Activated naive CD4-positive, alpha-beta T cell treated with anti-CD3 and anti-CD28 coated beads for 36 hours (primary cell): ENCODE results near the gene STATH. TPM values are rescaled to one million over a fixed set of nuclear protein-coding genes. Genes with fewer than 3 reads are reported as not detected.

Experiments
- CTCF ChIA-PET: fragments of 350-600 bp; sonication (Branson Sonifier 250); formaldehyde crosslinking; loops from one replicate; lab custom pipeline; 2021; ENCODE audit warnings: antibody characterized with exemption; lab: Charles Lee
- DNase-seq: peaks from one replicate; pipeline ENCODE4 v3.0.0-alpha.2; 2020
- H3K27ac Mint-ChIP-seq: one replicate; pipeline ENCODE4 v1.8.0; 2021; ENCODE audit warnings: mild to moderate bottlenecking, mixed read lengths
- H3K27me3 Mint-ChIP-seq: one replicate; pipeline ENCODE4 v1.8.0; 2021; ENCODE audit warnings: low read depth, mixed read lengths
- H3K36me3 Mint-ChIP-seq: one replicate; pipeline ENCODE4 v1.8.0; 2021; ENCODE audit warnings: low read depth, mixed read lengths
- H3K4me1 Mint-ChIP-seq: one replicate; pipeline ENCODE4 v1.8.0; 2021; ENCODE audit warnings: low read depth, mixed read lengths
- H3K4me3 Mint-ChIP-seq: one replicate; pipeline ENCODE4 v1.8.0; 2021; ENCODE audit warnings: mild to moderate bottlenecking, moderate library complexity, mixed read lengths
- H3K9me3 Mint-ChIP-seq: one replicate; pipeline ENCODE4 v1.8.0; 2021; ENCODE audit warnings: mixed read lengths
- intact Hi-C: fragments of 100-400 bp; cut with micrococcal nuclease; formaldehyde crosslinking; loops from one replicate; pipeline ENCODE4 v1.15.1; 2023
- total RNA-seq, 2 experiments: library from RNA; stranded (reverse); gene quantifications; one replicate each; pipeline ENCODE4 v1.2.3, GENCODE V29; 2021

Gene STATH
- total RNA-seq, result not detected

GRCh38 chr4:69995526-69996016 is at the start of gene STATH:
Gene STATH (plus strand): TSS chr4:69995966. CDS start chr4:69998438, 2,472 bp downstream.
- DNase-seq, result no peak
- H3K27ac Mint-ChIP-seq, result no peak within 1 kb of the TSS
- CTCF ChIA-PET, result no interaction called here
- H3K4me1 Mint-ChIP-seq, result no peaks in the 10 kb centered on the region
- H3K36me3 Mint-ChIP-seq, result no peaks in the 10 kb centered on the region
- no peaks in the 10 kb centered on the region for H3K9me3 Mint-ChIP-seq
- intact Hi-C loops, result no loop called here
- H3K27me3 Mint-ChIP-seq, result peaks cover 2% of the 10 kb centered on the region
- H3K4me3 Mint-ChIP-seq, result no peak within 1 kb of the TSS

GRCh38 chr4:69951602-69952001 is 44.2 kb upstream of the STATH start:
- Mint-ChIP-seq H3K4me3 (no peak overlapping the region), H3K27ac (no peak overlapping the region)
- CTCF ChIA-PET, result no interaction called here

GRCh38 chr4:69957209-69957608 is 38.6 kb upstream of the STATH start:
- no peaks in the 10 kb centered on the region for H3K4me1 Mint-ChIP-seq
- DNase-seq, result no peak
- no peak overlapping the region for H3K27ac Mint-ChIP-seq
- CTCF ChIA-PET, result no interaction called here
- H3K9me3 Mint-ChIP-seq, result no peaks in the 10 kb centered on the region
- H3K36me3 Mint-ChIP-seq, result no peaks in the 10 kb centered on the region
- no peak overlapping the region for H3K4me3 Mint-ChIP-seq
- intact Hi-C loops, result no loop called here
- H3K27me3 Mint-ChIP-seq, result peaks cover 5% of the 10 kb centered on the region

More at GRCh38 chr4:69951602-69952001, 44.2 kb upstream of the STATH start:
- Mint-ChIP-seq H3K4me1 (no peaks in the 10 kb centered on the region), H3K27me3 (peaks cover 5% of the 10 kb centered on the region), H3K36me3 (no peaks in the 10 kb centered on the region), H3K9me3 (no peaks in the 10 kb centered on the region)
- DNase-seq, result no peak
- intact Hi-C loops, result no loop called here

- Mint-ChIP-seq H3K27ac (no peak within 1 kb of the TSS), H3K4me1 (no peaks in the 10 kb centered on the region), H3K27me3 (peaks cover 2% of the 10 kb centered on the region), H3K36me3 (no peaks in the 10 kb centered on the region), H3K4me3 (no peak within 1 kb of the TSS), H3K9me3 (no peaks in the 10 kb centered on the region)
- CTCF ChIA-PET, result interaction anchor here (0.6 kb wide), 1 partner anchor 469 kb away, joined by 4 read pairs; no protein-coding TSS in a partner anchor
- intact Hi-C loops, result no loop called here
- no peak for DNase-seq
Observed at GRCh38 chr4:69965628-69966027, 30.1 kb upstream of the STATH start, which contains the start of gene CSN2. Gene CSN2 (minus strand): TSS chr4:69965728. CDS start chr4:69960995, 4,733 bp downstream.

- H3K4me3 Mint-ChIP-seq, result no peak overlapping the region
- H3K27ac Mint-ChIP-seq, result no peak overlapping the region
- no peaks in the 10 kb centered on the region for H3K9me3 Mint-ChIP-seq
- no peaks in the 10 kb centered on the region for H3K36me3 Mint-ChIP-seq
- DNase-seq, result no peak
- H3K4me1 Mint-ChIP-seq, result no peaks in the 10 kb centered on the region
- CTCF ChIA-PET, result no interaction called here
- H3K27me3 Mint-ChIP-seq, result peaks cover 2% of the 10 kb centered on the region
- intact Hi-C loops, result no loop called here
Observed at GRCh38 chr4:69970071-69970470, 25.7 kb upstream of the STATH start.

GRCh38 chr4:69974631-69975030 is 21.1 kb upstream of the STATH start:
- H3K36me3 Mint-ChIP-seq, result no peaks in the 10 kb centered on the region
- H3K4me1 Mint-ChIP-seq, result no peaks in the 10 kb centered on the region
- H3K27me3 Mint-ChIP-seq, result peaks cover 2% of the 10 kb centered on the region
- no peaks in the 10 kb centered on the region for H3K9me3 Mint-ChIP-seq
- intact Hi-C loops, result no loop called here
- no peak overlapping the region for H3K27ac Mint-ChIP-seq
- H3K4me3 Mint-ChIP-seq, result no peak overlapping the region
- DNase-seq, result no peak
- CTCF ChIA-PET, result no interaction called here

GRCh38 chr4:69977582-69977981 is 18.2 kb upstream of the STATH start:
- intact Hi-C loops, result no loop called here
- DNase-seq, result no peak
- Mint-ChIP-seq H3K4me3 (no peak overlapping the region), H3K9me3 (no peaks in the 10 kb centered on the region), H3K4me1 (no peaks in the 10 kb centered on the region), H3K36me3 (no peaks in the 10 kb centered on the region), H3K27me3 (peaks cover 2% of the 10 kb centered on the region), H3K27ac (no peak overlapping the region)
- CTCF ChIA-PET, result interaction anchor here (0.7 kb wide), 1 partner anchor 319 kb away, joined by 3 read pairs; no protein-coding TSS in a partner anchor

GRCh38 chr4:69984030-69984443 is 11.7 kb upstream of the STATH start:
- DNase-seq, result no peak
- H3K36me3 Mint-ChIP-seq, result no peaks in the 10 kb centered on the region
- H3K4me3 Mint-ChIP-seq, result no peak overlapping the region
- intact Hi-C loops, result no loop called here
- no peak overlapping the region for H3K27ac Mint-ChIP-seq
- no peaks in the 10 kb centered on the region for H3K4me1 Mint-ChIP-seq
- no peaks in the 10 kb centered on the region for H3K27me3 Mint-ChIP-seq
- no peaks in the 10 kb centered on the region for H3K9me3 Mint-ChIP-seq
- CTCF ChIA-PET, result interaction anchor here (0.5 kb wide), 1 partner anchor 86 kb away, joined by 8 read pairs; no protein-coding TSS in a partner anchor

GRCh38 chr4:69986663-69987062 is 9.1 kb upstream of the STATH start:
- no peaks in the 10 kb centered on the region for H3K27me3 Mint-ChIP-seq
- CTCF ChIA-PET, result no interaction called here
- intact Hi-C loops, result no loop called here

GRCh38 chr4:69991016-69991415 is 4.8 kb upstream of the STATH start:
- CTCF ChIA-PET, result no interaction called here
- H3K4me3 Mint-ChIP-seq, result no peak overlapping the region

More at GRCh38 chr4:69986663-69987062, 9.1 kb upstream of the STATH start:
- Mint-ChIP-seq H3K36me3 (no peaks in the 10 kb centered on the region), H3K4me3 (no peak overlapping the region), H3K9me3 (no peaks in the 10 kb centered on the region), H3K4me1 (no peaks in the 10 kb centered on the region), H3K27ac (no peak overlapping the region)
- no peak for DNase-seq

GRCh38 chr4:69994782-69995181 is 984 bp upstream of the STATH start:
- intact Hi-C loops, result no loop called here
- no peak for DNase-seq
- peaks cover 1% of the 10 kb centered on the region for H3K27me3 Mint-ChIP-seq
- H3K4me1 Mint-ChIP-seq, result no peaks in the 10 kb centered on the region
- H3K27ac Mint-ChIP-seq, result no peak overlapping the region
- no peak overlapping the region for H3K4me3 Mint-ChIP-seq
- no peaks in the 10 kb centered on the region for H3K36me3 Mint-ChIP-seq
- CTCF ChIA-PET, result no interaction called here
- no peaks in the 10 kb centered on the region for H3K9me3 Mint-ChIP-seq

More at GRCh38 chr4:69991016-69991415, 4.8 kb upstream of the STATH start:
- no peaks in the 10 kb centered on the region for H3K4me1 Mint-ChIP-seq
- no peaks in the 10 kb centered on the region for H3K27me3 Mint-ChIP-seq
- H3K36me3 Mint-ChIP-seq, result no peaks in the 10 kb centered on the region
- no peak overlapping the region for H3K27ac Mint-ChIP-seq
- intact Hi-C loops, result no loop called here
- H3K9me3 Mint-ChIP-seq, result no peaks in the 10 kb centered on the region
- DNase-seq, result no peak

GRCh38 chr4:69999420-69999819 is 3.7 kb downstream of the STATH start:
- CTCF ChIA-PET, result no interaction called here
- no peak overlapping the region for H3K27ac Mint-ChIP-seq
- no peaks in the 10 kb centered on the region for H3K9me3 Mint-ChIP-seq
- DNase-seq, result no peak
- H3K4me3 Mint-ChIP-seq, result no peak overlapping the region
- no peaks in the 10 kb centered on the region for H3K4me1 Mint-ChIP-seq
- intact Hi-C loops, result no loop called here
- H3K27me3 Mint-ChIP-seq, result peaks cover 2% of the 10 kb centered on the region
- H3K36me3 Mint-ChIP-seq, result no peaks in the 10 kb centered on the region

- CTCF ChIA-PET, result no interaction called here
- intact Hi-C loops, result no loop called here
- Mint-ChIP-seq H3K9me3 (no peaks in the 10 kb centered on the region), H3K36me3 (no peaks in the 10 kb centered on the region), H3K27me3 (peaks cover 2% of the 10 kb centered on the region), H3K4me1 (no peaks in the 10 kb centered on the region), H3K27ac (no peak overlapping the region), H3K4me3 (no peak overlapping the region)
- DNase-seq, result no peak
Observed at GRCh38 chr4:70000711-70001110, 4.9 kb downstream of the STATH start.
